Activated naive CD8-positive, alpha-beta T cell (primary cell): ENCODE results near the gene KIF5A.

Experiments
- H3K27ac Mint-ChIP-seq: one replicate; pipeline ENCODE4 v1.8.0; 2021; ENCODE audit warnings: mixed read lengths
- H3K27me3 Mint-ChIP-seq: one replicate; pipeline ENCODE4 v1.8.0; 2021; ENCODE audit warnings: mixed read lengths
- H3K36me3 Mint-ChIP-seq: one replicate; pipeline ENCODE4 v1.8.0; 2021; ENCODE audit warnings: mixed read lengths
- H3K4me1 Mint-ChIP-seq: one replicate; pipeline ENCODE4 v1.8.0; 2021; ENCODE audit warnings: low read depth, mixed read lengths
- H3K4me3 Mint-ChIP-seq: one replicate; pipeline ENCODE4 v1.8.0; 2021; ENCODE audit warnings: mild to moderate bottlenecking, mixed read lengths
- H3K9me3 Mint-ChIP-seq: one replicate; pipeline ENCODE4 v1.8.0; 2021; ENCODE audit warnings: low read depth, mixed read lengths

The KIF5A gene

GRCh38 chr12:57525615-57526383 lies 24.0 kb upstream of the KIF5A start:
- H3K9me3 Mint-ChIP-seq = no peaks in the 10 kb centered on the region
- no peak overlapping the region for H3K27ac Mint-ChIP-seq
- peaks cover 32% of the 10 kb centered on the region for H3K4me1 Mint-ChIP-seq
- H3K27me3 Mint-ChIP-seq = no peaks in the 10 kb centered on the region
- H3K4me3 Mint-ChIP-seq = no peak overlapping the region
- H3K36me3 Mint-ChIP-seq = no peaks in the 10 kb centered on the region

- Mint-ChIP-seq H3K4me1 (peaks cover 24% of the 10 kb centered on the region), H3K36me3 (no peaks in the 10 kb centered on the region), H3K4me3 (no peak overlapping the region), H3K9me3 (no peaks in the 10 kb centered on the region), H3K27ac (peak overlapping the region; percentile 85), H3K27me3 (no peaks in the 10 kb centered on the region)
Measured at GRCh38 chr12:57526477-57527126, 23.2 kb upstream of the KIF5A start.

GRCh38 chr12:57527184-57527583 lies 22.7 kb upstream of the KIF5A start:
- H3K27ac Mint-ChIP-seq = no peak overlapping the region
- no peaks in the 10 kb centered on the region for H3K36me3 Mint-ChIP-seq
- peaks cover 19% of the 10 kb centered on the region for H3K4me1 Mint-ChIP-seq
- no peak overlapping the region for H3K4me3 Mint-ChIP-seq
- H3K9me3 Mint-ChIP-seq = no peaks in the 10 kb centered on the region
- H3K27me3 Mint-ChIP-seq = no peaks in the 10 kb centered on the region

GRCh38 chr12:57528176-57528575 lies 21.7 kb upstream of the KIF5A start:
- H3K9me3 Mint-ChIP-seq = no peaks in the 10 kb centered on the region
- H3K27me3 Mint-ChIP-seq = no peaks in the 10 kb centered on the region
- peaks cover 16% of the 10 kb centered on the region for H3K4me1 Mint-ChIP-seq
- H3K4me3 Mint-ChIP-seq = no peak overlapping the region
- no peak overlapping the region for H3K27ac Mint-ChIP-seq
- H3K36me3 Mint-ChIP-seq = no peaks in the 10 kb centered on the region

GRCh38 chr12:57528831-57529555 lies 20.9 kb upstream of the KIF5A start:
- Mint-ChIP-seq H3K4me3 (no peak overlapping the region), H3K27me3 (no peaks in the 10 kb centered on the region), H3K4me1 (peaks cover 8% of the 10 kb centered on the region), H3K9me3 (no peaks in the 10 kb centered on the region), H3K27ac (no peak overlapping the region), H3K36me3 (no peaks in the 10 kb centered on the region)

GRCh38 chr12:57529831-57530230 lies 20.0 kb upstream of the KIF5A start:
- Mint-ChIP-seq H3K27me3 (no peaks in the 10 kb centered on the region), H3K4me1 (peaks cover 1% of the 10 kb centered on the region), H3K4me3 (no peak overlapping the region), H3K27ac (peak overlapping the region; percentile 16), H3K36me3 (no peaks in the 10 kb centered on the region), H3K9me3 (no peaks in the 10 kb centered on the region)

GRCh38 chr12:57530396-57531142 lies 19.3 kb upstream of the KIF5A start:
- Mint-ChIP-seq H3K4me3 (no peak overlapping the region), H3K9me3 (no peaks in the 10 kb centered on the region), H3K36me3 (no peaks in the 10 kb centered on the region), H3K4me1 (peaks cover 1% of the 10 kb centered on the region), H3K27ac (peak overlapping the region; percentile 16), H3K27me3 (no peaks in the 10 kb centered on the region)

- no peaks in the 10 kb centered on the region for H3K9me3 Mint-ChIP-seq
- no peak overlapping the region for H3K4me3 Mint-ChIP-seq
- H3K4me1 Mint-ChIP-seq = peaks cover 1% of the 10 kb centered on the region
- no peaks in the 10 kb centered on the region for H3K36me3 Mint-ChIP-seq
- H3K27me3 Mint-ChIP-seq = no peaks in the 10 kb centered on the region
- H3K27ac Mint-ChIP-seq = no peak overlapping the region
Measured at GRCh38 chr12:57531836-57532235, 18.0 kb upstream of the KIF5A start.

GRCh38 chr12:57533108-57533507 lies 16.7 kb upstream of the KIF5A start:
- Mint-ChIP-seq H3K4me3 (no peak overlapping the region), H3K9me3 (no peaks in the 10 kb centered on the region), H3K36me3 (peaks cover 2% of the 10 kb centered on the region), H3K4me1 (no peaks in the 10 kb centered on the region), H3K27me3 (no peaks in the 10 kb centered on the region), H3K27ac (no peak overlapping the region)

- Mint-ChIP-seq H3K27me3 (no peaks in the 10 kb centered on the region), H3K4me1 (no peaks in the 10 kb centered on the region), H3K27ac (no peak overlapping the region), H3K4me3 (no peak overlapping the region), H3K9me3 (no peaks in the 10 kb centered on the region), H3K36me3 (peaks cover 5% of the 10 kb centered on the region)
Measured at GRCh38 chr12:57534250-57534649, 15.6 kb upstream of the KIF5A start.

GRCh38 chr12:57534991-57535543 lies 14.8 kb upstream of the KIF5A start:
- H3K27me3 Mint-ChIP-seq = no peaks in the 10 kb centered on the region
- H3K9me3 Mint-ChIP-seq = no peaks in the 10 kb centered on the region
- peaks cover 5% of the 10 kb centered on the region for H3K36me3 Mint-ChIP-seq
- no peak overlapping the region for H3K4me3 Mint-ChIP-seq
- H3K27ac Mint-ChIP-seq = no peak overlapping the region
- H3K4me1 Mint-ChIP-seq = no peaks in the 10 kb centered on the region

- Mint-ChIP-seq H3K4me1 (no peaks in the 10 kb centered on the region), H3K9me3 (no peaks in the 10 kb centered on the region), H3K4me3 (no peak overlapping the region), H3K36me3 (peaks cover 5% of the 10 kb centered on the region), H3K27ac (peak overlapping the region; percentile 29), H3K27me3 (no peaks in the 10 kb centered on the region)
Measured at GRCh38 chr12:57535764-57536596, 13.9 kb upstream of the KIF5A start.

- Mint-ChIP-seq H3K27ac (no peak overlapping the region), H3K4me1 (no peaks in the 10 kb centered on the region), H3K36me3 (peaks cover 5% of the 10 kb centered on the region), H3K27me3 (no peaks in the 10 kb centered on the region), H3K4me3 (no peak overlapping the region), H3K9me3 (no peaks in the 10 kb centered on the region)
Measured at GRCh38 chr12:57536597-57536942, 13.3 kb upstream of the KIF5A start.
